ENCODE measurements around the gene SBNO1.
"Not testable (repeated sequence)": the region's sequence is repeated elsewhere in the genome, so short reads cannot be mapped to it uniquely, and the experiment has no call there.

SBNO1 gene

DNA sequence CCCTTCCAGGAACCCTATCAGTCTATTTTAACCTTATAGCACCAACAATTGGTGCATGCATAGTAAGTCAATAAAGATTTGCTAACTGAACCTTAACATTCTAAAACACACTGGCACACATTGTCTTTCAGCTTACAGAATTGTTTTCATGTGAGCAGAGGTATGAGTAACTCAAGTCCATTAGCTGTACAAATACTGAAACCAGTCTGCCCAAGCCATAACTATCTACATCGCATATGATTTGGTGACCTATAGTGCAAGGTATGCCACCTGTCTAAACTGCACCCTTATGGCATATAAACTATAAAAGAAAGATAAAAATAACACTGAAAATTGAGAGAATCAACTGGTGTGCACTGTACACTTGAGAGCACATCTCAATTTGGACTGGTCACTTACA, 34.8 kb downstream of the SBNO1 start:
- POLR2A ChIA-PET = no interaction called here
- CTCF ChIA-PET = interaction anchor here (1.3 to 1.7 kb wide), 3 partner anchors 9 to 13 kb away, joined by 3 to 4 read pairs (median 3); no protein-coding TSS in a partner anchor
- no peak for DNase-seq (ENCODE audit: extremely low spot score)
- TF ChIP-seq, protein P1, sequence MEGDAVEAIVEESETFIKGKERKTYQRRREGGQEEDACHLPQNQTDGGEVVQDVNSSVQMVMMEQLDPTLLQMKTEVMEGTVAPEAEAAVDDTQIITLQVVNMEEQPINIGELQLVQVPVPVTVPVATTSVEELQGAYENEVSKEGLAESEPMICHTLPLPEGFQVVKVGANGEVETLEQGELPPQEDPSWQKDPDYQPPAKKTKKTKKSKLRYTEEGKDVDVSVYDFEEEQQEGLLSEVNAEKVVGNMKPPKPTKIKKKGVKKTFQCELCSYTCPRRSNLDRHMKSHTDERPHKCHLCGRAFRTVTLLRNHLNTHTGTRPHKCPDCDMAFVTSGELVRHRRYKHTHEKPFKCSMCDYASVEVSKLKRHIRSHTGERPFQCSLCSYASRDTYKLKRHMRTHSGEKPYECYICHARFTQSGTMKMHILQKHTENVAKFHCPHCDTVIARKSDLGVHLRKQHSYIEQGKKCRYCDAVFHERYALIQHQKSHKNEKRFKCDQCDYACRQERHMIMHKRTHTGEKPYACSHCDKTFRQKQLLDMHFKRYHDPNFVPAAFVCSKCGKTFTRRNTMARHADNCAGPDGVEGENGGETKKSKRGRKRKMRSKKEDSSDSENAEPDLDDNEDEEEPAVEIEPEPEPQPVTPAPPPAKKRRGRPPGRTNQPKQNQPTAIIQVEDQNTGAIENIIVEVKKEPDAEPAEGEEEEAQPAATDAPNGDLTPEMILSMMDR (IDR thresholded peaks at IDR 0.05; ENCODE audit: control extremely low read depth, extremely low read depth, low read depth, missing control alignments) = no peak

GRCh38 chr12:123319826-123320225, 44.8 kb downstream of the SBNO1 start:
- ChIA-PET CTCF (interaction anchor here (1.5 kb wide), 1 partner anchor 13 kb away, joined by 4 read pairs; no protein-coding TSS in a partner anchor), POLR2A (no interaction called here)
- TF ChIP-seq, protein P1 (IDR thresholded peaks at IDR 0.05; ENCODE audit: control extremely low read depth, extremely low read depth, low read depth, missing control alignments) = no peak
- no peak for DNase-seq (ENCODE audit: extremely low spot score)

GRCh38 chr12:123319273-123319672, 45.4 kb downstream of the SBNO1 start:
- TF ChIP-seq, protein P1 (IDR thresholded peaks at IDR 0.05; ENCODE audit: control extremely low read depth, extremely low read depth, low read depth, missing control alignments) = no peak
- POLR2A ChIA-PET = no interaction called here
- CTCF ChIA-PET = interaction anchor here (1.5 kb wide), 1 partner anchor 13 kb away, joined by 4 read pairs; no protein-coding TSS in a partner anchor
- no peak for DNase-seq (ENCODE audit: extremely low spot score)

- CTCF ChIA-PET = not testable (repeated sequence)
Measured at GRCh38 chr12:123313046-123313445, 51.6 kb downstream of the SBNO1 start.

DNA sequence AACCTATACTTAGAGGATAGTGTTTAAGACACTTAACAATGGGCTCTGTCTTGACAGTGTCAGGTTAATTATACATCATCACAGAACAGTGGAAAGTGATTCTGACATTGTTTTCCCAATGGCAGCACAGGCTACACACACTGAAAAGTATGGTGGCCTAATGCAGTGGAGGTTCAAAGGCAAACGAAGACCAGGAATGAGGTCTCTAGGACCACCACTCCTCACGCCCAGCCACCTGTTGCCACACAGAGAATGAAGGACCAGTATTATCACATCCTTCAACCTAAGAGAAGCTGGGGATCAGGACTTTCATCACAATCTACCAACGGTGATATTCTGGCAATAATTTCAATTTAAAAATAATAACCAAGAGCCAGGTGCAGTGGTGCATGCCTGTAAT, 58.4 kb downstream of the SBNO1 start:
- TF ChIP-seq, protein P1 (IDR thresholded peaks at IDR 0.05; ENCODE audit: control extremely low read depth, extremely low read depth, low read depth, missing control alignments) = no peak
- ChIA-PET POLR2A (no interaction called here), CTCF (interaction anchor here (0.9 to 1.1 kb wide), 2 partner anchors 14 to 81 kb away, joined by 3 read pairs; no protein-coding TSS in a partner anchor)
- DNase-seq (ENCODE audit: extremely low spot score) = no peak

More at GRCh38 chr12:123313046-123313445, 51.6 kb downstream of the SBNO1 start:
- POLR2A ChIA-PET; DNase-seq (ENCODE audit: extremely low spot score): not testable (repeated sequence)

DNA sequence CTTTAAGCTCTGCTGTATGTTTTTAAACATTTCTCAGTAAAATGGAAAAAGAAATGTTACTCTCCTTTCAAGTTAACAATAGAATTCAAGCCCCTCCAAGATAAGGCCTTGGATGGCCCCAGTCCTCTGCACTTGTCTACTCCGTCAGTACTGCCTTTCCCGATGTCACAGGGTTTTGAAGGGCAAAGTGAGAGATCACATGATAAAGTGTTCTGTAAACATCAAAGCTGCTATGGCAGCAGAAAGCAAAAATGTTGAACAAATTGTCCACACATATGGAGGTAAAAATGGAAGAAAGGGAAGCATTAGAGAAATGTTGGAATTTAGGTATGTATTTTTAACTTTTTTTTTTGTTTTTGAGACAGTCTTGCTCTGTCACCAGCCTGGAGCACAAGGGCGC, 59.5 kb downstream of the SBNO1 start:
- DNase-seq (ENCODE audit: extremely low spot score) = no peak
- POLR2A ChIA-PET = no interaction called here
- TF ChIP-seq, protein P1 (IDR thresholded peaks at IDR 0.05; ENCODE audit: control extremely low read depth, extremely low read depth, low read depth, missing control alignments) = no peak
- CTCF ChIA-PET = interaction anchor here (1.0 kb wide), 1 partner anchor 9 kb away, joined by 3 read pairs; no protein-coding TSS in a partner anchor

DNA sequence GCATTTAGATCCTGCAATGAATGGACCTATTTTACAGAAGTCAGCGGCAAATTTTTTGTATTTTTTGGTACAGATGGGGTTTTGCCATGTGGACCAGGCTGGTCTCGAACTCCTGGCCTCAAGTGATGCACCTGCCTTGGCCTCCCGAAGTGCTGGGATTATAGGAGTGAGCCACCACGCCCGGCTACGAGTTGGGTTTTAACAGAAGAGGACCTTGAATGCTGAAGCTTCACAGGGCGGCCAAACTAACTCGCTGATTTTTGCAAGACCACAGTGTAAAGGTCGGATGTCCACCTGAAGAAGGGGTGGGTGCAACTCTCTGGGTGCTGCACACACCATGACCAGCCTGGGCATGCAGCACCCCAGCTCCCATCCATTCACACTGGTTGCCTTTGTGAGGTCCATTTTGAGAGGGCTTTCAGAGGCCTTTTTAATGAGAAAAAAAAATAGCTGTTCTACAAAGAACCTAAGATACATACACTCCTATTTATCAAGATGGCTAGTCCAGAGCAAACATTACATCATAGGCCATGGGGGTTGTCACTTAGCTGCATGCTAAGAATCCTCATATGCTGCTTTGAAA, 71.4 kb downstream of the SBNO1 start:
- CTCF ChIA-PET = interaction anchor here (1.4 kb wide), 1 partner anchor 15 kb away, joined by 3 read pairs; no protein-coding TSS in a partner anchor
- POLR2A ChIA-PET = no interaction called here
- TF ChIP-seq, protein P1 (IDR thresholded peaks at IDR 0.05; ENCODE audit: control extremely low read depth, extremely low read depth, low read depth, missing control alignments) = no peak
- no peak for DNase-seq (ENCODE audit: extremely low spot score)

Data from GM10248 (cell line).